ENCODE data around the gene CDC42EP4. TPM values are rescaled to one million over a fixed set of nuclear protein-coding genes. Genes with fewer than 3 reads are reported as not detected.
"Not testable (repeated sequence)": the region's sequence is repeated elsewhere in the genome, so short reads cannot be mapped to it uniquely, and the experiment has no call there.

Gene CDC42EP4
- total and polyA plus RNA-seq, 2 experiments from 2014 or later, result 17.9 to 24.9 TPM

GRCh38 chr17:73338050-73338521, 26.3 kb upstream of the CDC42EP4 start:
- no peaks in the 10 kb centered on the region for H3K27me3 ChIP-seq
- TF ChIP-seq CTCF (IDR thresholded peaks at IDR 0.05; ENCODE audit: low read depth, low read length), result no peak
- no peak for DNase-seq (ENCODE audit: low read depth in 1 of 2, low spot score in 1 of 2)
- peaks cover 10% of the 10 kb centered on the region for H3K4me1 ChIP-seq (ENCODE audit: low read depth)
- H3K36me3 ChIP-seq, result no peaks in the 10 kb centered on the region
- H3K4me3 ChIP-seq, result no peak overlapping the region
- H3K9me3 ChIP-seq (ENCODE audit: low read depth), result no peaks in the 10 kb centered on the region
- no peak overlapping the region for H3K27ac ChIP-seq

GRCh38 chr17:73337330-73337710, 25.5 kb upstream of the CDC42EP4 start:
- Histone ChIP-seq H3K36me3 (no peaks in the 10 kb centered on the region), H3K4me1 (ENCODE audit: low read depth) (peaks cover 8% of the 10 kb centered on the region), H3K27ac (no peak overlapping the region), H3K27me3 (no peaks in the 10 kb centered on the region), H3K9me3 (ENCODE audit: low read depth) (no peaks in the 10 kb centered on the region), H3K4me3 (no peak overlapping the region)
- TF ChIP-seq CTCF (IDR thresholded peaks at IDR 0.05; ENCODE audit: low read depth, low read length), result no peak
- no peak for DNase-seq (ENCODE audit: low read depth in 1 of 2, low spot score in 1 of 2)

GRCh38 chr17:73336408-73337329, 24.9 kb upstream of the CDC42EP4 start:
- Histone ChIP-seq H3K27me3 (no peaks in the 10 kb centered on the region), H3K9me3 (ENCODE audit: low read depth) (no peaks in the 10 kb centered on the region), H3K4me1 (ENCODE audit: low read depth) (peaks cover 8% of the 10 kb centered on the region), H3K4me3 (no peak overlapping the region), H3K27ac (no peak overlapping the region), H3K36me3 (no peaks in the 10 kb centered on the region)
- no peak for TF ChIP-seq CTCF (IDR thresholded peaks at IDR 0.05; ENCODE audit: low read depth, low read length)
- no peak for DNase-seq (ENCODE audit: low read depth in 1 of 2, low spot score in 1 of 2)

- Histone ChIP-seq H3K27ac (no peak overlapping the region), H3K36me3 (no peaks in the 10 kb centered on the region), H3K9me3 (ENCODE audit: low read depth) (no peaks in the 10 kb centered on the region), H3K27me3 (no peaks in the 10 kb centered on the region), H3K4me3 (no peak overlapping the region), H3K4me1 (ENCODE audit: low read depth) (peaks cover 8% of the 10 kb centered on the region)
- TF ChIP-seq CTCF (IDR thresholded peaks at IDR 0.05; ENCODE audit: low read depth, low read length), result no peak
- DNase-seq (ENCODE audit: low read depth in 1 of 2, low spot score in 1 of 2), result no peak
These were observed 24.0 kb upstream of the CDC42EP4 start for GRCh38 chr17:73335591-73336407.

- H3K27me3 ChIP-seq, result no peaks in the 10 kb centered on the region
- H3K4me3 ChIP-seq, result no peak overlapping the region
- H3K27ac ChIP-seq, result no peak overlapping the region
- peaks cover 8% of the 10 kb centered on the region for H3K4me1 ChIP-seq (ENCODE audit: low read depth)
- TF ChIP-seq CTCF (IDR thresholded peaks at IDR 0.05; ENCODE audit: low read depth, low read length), result no peak
- no peak for DNase-seq (ENCODE audit: low read depth in 1 of 2, low spot score in 1 of 2)
- no peaks in the 10 kb centered on the region for H3K9me3 ChIP-seq (ENCODE audit: low read depth)
- no peaks in the 10 kb centered on the region for H3K36me3 ChIP-seq
These were observed 23.1 kb upstream of the CDC42EP4 start for GRCh38 chr17:73334771-73335513.

- H3K27me3 ChIP-seq; H3K4me3 ChIP-seq; H3K4me1 ChIP-seq (ENCODE audit: low read depth); H3K9me3 ChIP-seq (ENCODE audit: low read depth); H3K36me3 ChIP-seq: not testable (repeated sequence)
- DNase-seq (ENCODE audit: low read depth in 1 of 2, low spot score in 1 of 2), result peak in 1 of 2 donors; percentile 55
- H3K27ac ChIP-seq, result peak overlapping the region; percentile 5
These were observed 21.6 kb upstream of the CDC42EP4 start for GRCh38 chr17:73333445-73333844.

All from cardiac muscle cell (in vitro differentiated cells and primary cell).